Measurements from ENCODE around the gene YEATS2. TPM values are rescaled to one million over a fixed set of nuclear protein-coding genes. Genes with fewer than 3 reads are reported as not detected.

YEATS2 gene
- total RNA-seq, 1 experiment from 2014 or later, result 33.8 TPM

GRCh38 chr3:183825456-183826161 lies 128.0 kb downstream of the YEATS2 start, which contains the start of gene MAP6D1:
Gene MAP6D1, minus strand, starts transcription at chr3:183825577. Its CDS starts 30 bp downstream, at chr3:183825547.
- Histone ChIP-seq H3K4me3 (ENCODE audit: low read depth in 2 of 2, low read length in 2 of 2) (peak within 1 kb of the TSS; percentile 63 to 67), H3K4me1 (ENCODE audit: control insufficient read depth, insufficient read depth, low read length) (peaks cover 17% of the 10 kb centered on the region), H3K27ac (ENCODE audit: low read length) (peak within 1 kb of the TSS; percentile 44; the same call in 1 of the 2 replicates), H3K36me3 (ENCODE audit: control insufficient read depth, insufficient read depth, low read length) (no peaks in the 10 kb centered on the region), H3K9me3 (ENCODE audit: control insufficient read depth, insufficient read depth, low read depth, low read length) (no peaks in the 10 kb centered on the region), H3K27me3 (ENCODE audit: control insufficient read depth, insufficient read depth, low read length) (no peaks in the 10 kb centered on the region)
- peak; percentile 85 for TF ChIP-seq CTCF (IDR thresholded peaks at IDR 0.05)
- TF ChIP-seq TCF7L2 (IDR thresholded peaks at IDR 0.05; ENCODE audit: low read depth, low read length), result no peak
- no peak for DNase-seq (ENCODE audit: low read depth, low spot score)
- no TSS peak for BruUV-seq (replicated peaks)
- intact Hi-C loops (cut with micrococcal nuclease; ENCODE audit: unreplicated experiment) (no loop called here), in situ Hi-C loops (cut with HindIII; ENCODE audit: low pct_unique_long_range_greater_than_20kb, low sequenced_read_pairs) (no loop called here)
- POLR2A ChIA-PET, result no interaction called here
- peak; percentile 88 for ATAC-seq
- CTCF ChIA-PET, result interaction anchor here (0.6 to 1.6 kb wide), 2 partner anchors 42 to 59 kb away, joined by 3 to 6 read pairs; partner anchors contain the start of gene PARL

- no TSS peak for BruUV-seq (replicated peaks)
- no peaks in the 10 kb centered on the region for H3K27me3 ChIP-seq (ENCODE audit: control insufficient read depth, insufficient read depth, low read length)
- no peak overlapping the region; a peak in 1 of 4 replicates for H3K4me3 ChIP-seq (ENCODE audit: low read depth in 2 of 2, low read length in 2 of 2)
- POLR2A ChIA-PET, result no interaction called here
- intact Hi-C loops (cut with micrococcal nuclease; ENCODE audit: unreplicated experiment) (no loop called here), in situ Hi-C loops (cut with HindIII; ENCODE audit: low pct_unique_long_range_greater_than_20kb, low sequenced_read_pairs) (no loop called here)
- H3K36me3 ChIP-seq (ENCODE audit: control insufficient read depth, insufficient read depth, low read length), result no peaks in the 10 kb centered on the region
- ATAC-seq (no peak), DNase-seq (ENCODE audit: low read depth, low spot score) (no peak)
- H3K9me3 ChIP-seq (ENCODE audit: control insufficient read depth, insufficient read depth, low read depth, low read length), result no peaks in the 10 kb centered on the region
- no peak overlapping the region for H3K27ac ChIP-seq (ENCODE audit: low read length)
- CTCF ChIA-PET, result interaction anchor here (0.6 to 1.6 kb wide), 2 partner anchors 58 to 399 kb away, joined by 4 to 6 read pairs; partner anchors contain the start of gene PARL
- TF ChIP-seq POLR2AphosphoS5 (IDR thresholded peaks at IDR 0.05; ENCODE audit: low read depth, low read length) (no peak), REST (IDR thresholded peaks at IDR 0.05; ENCODE audit: insufficient read depth in 1 of 2, low read depth in 2 of 2, low read length in 1 of 2) (no peak), CTCF (IDR thresholded peaks at IDR 0.05) (no peak), TCF7L2 (IDR thresholded peaks at IDR 0.05; ENCODE audit: low read depth, low read length) (no peak), SIN3A (IDR thresholded peaks at IDR 0.05; ENCODE audit: borderline replicate concordance, insufficient read depth, low read depth, low read length) (no peak)
- peaks cover 17% of the 10 kb centered on the region for H3K4me1 ChIP-seq (ENCODE audit: control insufficient read depth, insufficient read depth, low read length)
These were observed 129.1 kb downstream of the YEATS2 start for GRCh38 chr3:183826448-183827250.

Measured in Panc1 (cell line).